Thyroid gland (tissue), 4 donors: ENCODE results near the gene PLEKHA3. TPM values are rescaled to one million over a fixed set of nuclear protein-coding genes. Genes with fewer than 3 reads are reported as not detected.
A peak's percentile ranks its signal among the peaks of the same experiment; 100 is the strongest.

Experiments used
- DNase-seq, 2 donors: peaks; one replicate each; pipeline ENCODE4 v3.0.0-alpha.2; 2019
- H3K27ac ChIP-seq, 3 donors: fragments of 200-600 bp; sonication (generic); 1 replicate in 2 of 3; 2 replicates in 1 of 3; pipeline ENCODE4 v1.5.1; 2016 to 2019; ENCODE audit warnings: mild to moderate bottlenecking in 1 of 3, moderate library complexity in 1 of 3
- H3K27me3 ChIP-seq: fragments of 200-600 bp; sonication (generic); one replicate; pipeline ENCODE4 v1.5.1; 2019
- H3K36me3 ChIP-seq, 2 donors: fragments of 200-600 bp; sonication (generic); one replicate each; pipeline ENCODE4 v1.5.1; 2016 to 2019
- H3K4me1 ChIP-seq, 2 donors: fragments of 200-600 bp; sonication (generic); one replicate each; pipeline ENCODE4 v1.5.1; 2017 to 2019
- H3K4me3 ChIP-seq, 3 donors: fragments of 200-600 bp; sonication (generic); replicated peaks in 1 of 3; 1 replicate in 2 of 3; 2 replicates in 1 of 3; pipeline ENCODE4 v1.5.1; 2016; ENCODE audit warnings: mild to moderate bottlenecking in 1 of 3
- H3K9me3 ChIP-seq: fragments of 200-600 bp; sonication (generic); one replicate; pipeline ENCODE4 v1.5.1; 2017
- POLR2A ChIP-seq, 2 donors: fragments of 450-650 bp; IDR thresholded peaks; one replicate each; pipeline ENCODE4 v1.6.1; 2017; ENCODE audit warnings: antibody characterized with exemption in 2 of 2, mild to moderate bottlenecking in 2 of 2, moderate library complexity in 1 of 2
- WGBS, 2 donors: methylation state at CpG; one replicate each; pipeline ENCODE4 v1.1.5; 2017; 5-methylcytosine and 5-hydroxymethylcytosine counted together
- intact Hi-C: fragments of 100-400 bp; cut with DNase I; formaldehyde crosslinking; loops from one replicate; pipeline ENCODE4 v1.15.1; 2023
- total RNA-seq, 4 donors: library from RNA; depleted of rRNA; stranded (reverse); fragments of >200 nt; gene quantifications; one replicate each; pipeline ENCODE4 v1.2.3, GENCODE V29; 2016
- TF ChIP-seq, protein P1 (sequence below), 6 experiments: fragments of 200-600 bp in 3 of 6; fragments of 450-650 bp in 3 of 6; sonication (generic) in 3 of 6; IDR thresholded peaks; one replicate each; pipeline ENCODE4 v1.5.1; 2016 to 2019; ENCODE audit warnings: antibody characterized with exemption in 6 of 6, mild to moderate bottlenecking in 2 of 6, inconsistent platforms in 1 of 6, moderate library complexity in 1 of 6

Gene PLEKHA3
- total RNA-seq, 4 donors from 2014 or later = 12.3 to 23.5 (median 15.6) TPM

DNA sequence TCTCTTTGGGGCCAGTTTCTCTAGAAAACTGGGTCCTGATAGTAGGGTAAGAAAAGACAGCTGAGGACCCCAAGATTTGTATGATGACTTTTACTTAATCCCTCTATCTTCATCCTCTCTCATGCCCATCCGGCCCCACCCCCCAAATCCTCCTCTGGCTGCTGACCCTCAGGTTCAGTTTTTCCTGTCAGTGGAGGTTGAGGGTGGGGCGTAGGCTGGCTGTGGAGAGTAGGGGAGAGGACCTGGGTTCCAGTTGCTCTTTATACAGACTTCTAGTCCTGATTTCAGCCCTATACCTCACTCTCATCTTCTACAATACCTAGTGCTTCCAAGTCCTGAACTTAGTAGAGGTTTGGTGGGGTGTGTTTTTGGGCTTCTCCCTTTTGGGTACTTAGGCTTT is 28.4 kb downstream of the PLEKHA3 start:
- TF ChIP-seq POLR2A (IDR thresholded peaks at IDR 0.05) = no peak
- TF ChIP-seq, protein P1, sequence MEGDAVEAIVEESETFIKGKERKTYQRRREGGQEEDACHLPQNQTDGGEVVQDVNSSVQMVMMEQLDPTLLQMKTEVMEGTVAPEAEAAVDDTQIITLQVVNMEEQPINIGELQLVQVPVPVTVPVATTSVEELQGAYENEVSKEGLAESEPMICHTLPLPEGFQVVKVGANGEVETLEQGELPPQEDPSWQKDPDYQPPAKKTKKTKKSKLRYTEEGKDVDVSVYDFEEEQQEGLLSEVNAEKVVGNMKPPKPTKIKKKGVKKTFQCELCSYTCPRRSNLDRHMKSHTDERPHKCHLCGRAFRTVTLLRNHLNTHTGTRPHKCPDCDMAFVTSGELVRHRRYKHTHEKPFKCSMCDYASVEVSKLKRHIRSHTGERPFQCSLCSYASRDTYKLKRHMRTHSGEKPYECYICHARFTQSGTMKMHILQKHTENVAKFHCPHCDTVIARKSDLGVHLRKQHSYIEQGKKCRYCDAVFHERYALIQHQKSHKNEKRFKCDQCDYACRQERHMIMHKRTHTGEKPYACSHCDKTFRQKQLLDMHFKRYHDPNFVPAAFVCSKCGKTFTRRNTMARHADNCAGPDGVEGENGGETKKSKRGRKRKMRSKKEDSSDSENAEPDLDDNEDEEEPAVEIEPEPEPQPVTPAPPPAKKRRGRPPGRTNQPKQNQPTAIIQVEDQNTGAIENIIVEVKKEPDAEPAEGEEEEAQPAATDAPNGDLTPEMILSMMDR (IDR thresholded peaks at IDR 0.05) = no peak
- 97% methylated on average over 2 of the region's 2 CpGs for WGBS, 2 donors
- Histone ChIP-seq H3K9me3 (no peaks in the 10 kb centered on the region), H3K36me3 (peaks cover 0 to 10% of the 10 kb centered on the region in 2 donors), H3K4me3 (no peak overlapping the region), H3K27ac (no peak overlapping the region), H3K27me3 (no peaks in the 10 kb centered on the region), H3K4me1 (no peaks in the 10 kb centered on the region)
- no peak for DNase-seq
- intact Hi-C loops = no loop called here

DNA sequence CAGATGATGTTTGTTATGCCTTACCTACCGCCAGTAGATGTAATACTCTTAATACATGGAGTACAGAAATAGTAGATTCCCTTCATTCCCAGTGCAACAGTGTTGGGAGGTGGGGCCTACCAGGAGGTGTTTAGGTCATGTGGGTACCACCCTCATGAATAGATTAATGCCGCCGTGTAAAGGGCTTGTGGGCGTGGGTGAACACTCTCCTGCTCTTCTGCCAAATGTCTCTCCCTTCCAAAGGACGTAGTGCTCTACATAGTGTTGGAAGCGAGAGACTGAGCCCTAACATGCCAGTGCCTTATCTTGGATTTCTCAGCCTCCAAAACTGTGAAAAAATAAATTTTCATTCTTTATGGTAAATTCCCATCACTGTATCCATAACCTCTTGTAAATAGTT is 30.1 kb downstream of the PLEKHA3 start:
- WGBS, 2 donors = 93 to 94% methylated on average over 6 of the region's 6 CpGs
- no peaks in the 10 kb centered on the region for H3K9me3 ChIP-seq
- H3K27me3 ChIP-seq = no peaks in the 10 kb centered on the region
- intact Hi-C loops = no loop called here
- no peak for DNase-seq
- no peaks in the 10 kb centered on the region for H3K4me1 ChIP-seq
- TF ChIP-seq, protein P1 (IDR thresholded peaks at IDR 0.05) = no peak
- no peak for TF ChIP-seq POLR2A (IDR thresholded peaks at IDR 0.05)
- H3K36me3 ChIP-seq = no peaks in the 10 kb centered on the region
- no peak overlapping the region for H3K4me3 ChIP-seq
- H3K27ac ChIP-seq = no peak overlapping the region

DNA sequence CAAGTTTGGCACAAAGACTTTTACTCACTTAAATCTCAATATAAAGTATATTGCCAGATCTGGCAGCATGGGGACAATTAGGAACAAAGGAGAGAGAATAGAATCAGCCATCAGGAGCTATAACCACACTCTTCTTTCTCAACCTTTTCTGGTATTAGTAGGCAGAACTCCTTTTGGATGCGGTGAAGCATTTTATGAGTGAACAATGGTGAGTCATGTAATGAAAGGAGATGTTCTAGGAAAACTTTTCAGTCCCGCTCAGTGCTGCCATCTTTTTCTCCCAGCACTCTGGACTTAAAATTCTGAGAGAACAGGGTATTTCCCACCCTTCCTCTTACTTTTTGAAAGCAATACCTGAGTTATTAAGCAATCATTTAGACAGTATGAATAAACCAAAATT is 32.2 kb downstream of the PLEKHA3 start:
- no peak overlapping the region for H3K27ac ChIP-seq
- DNase-seq = peak in 1 of 2 donors; percentile 9
- TF ChIP-seq, protein P1 (IDR thresholded peaks at IDR 0.05) = no peak
- no peak for TF ChIP-seq POLR2A (IDR thresholded peaks at IDR 0.05)
- no peaks in the 10 kb centered on the region for H3K9me3 ChIP-seq
- intact Hi-C loops = no loop called here
- H3K4me1 ChIP-seq = no peaks in the 10 kb centered on the region
- H3K4me3 ChIP-seq = no peak overlapping the region
- WGBS, 2 donors = 92 to 93% methylated on average over 2 of the region's 2 CpGs
- H3K36me3 ChIP-seq = no peaks in the 10 kb centered on the region
- H3K27me3 ChIP-seq = no peaks in the 10 kb centered on the region

DNA sequence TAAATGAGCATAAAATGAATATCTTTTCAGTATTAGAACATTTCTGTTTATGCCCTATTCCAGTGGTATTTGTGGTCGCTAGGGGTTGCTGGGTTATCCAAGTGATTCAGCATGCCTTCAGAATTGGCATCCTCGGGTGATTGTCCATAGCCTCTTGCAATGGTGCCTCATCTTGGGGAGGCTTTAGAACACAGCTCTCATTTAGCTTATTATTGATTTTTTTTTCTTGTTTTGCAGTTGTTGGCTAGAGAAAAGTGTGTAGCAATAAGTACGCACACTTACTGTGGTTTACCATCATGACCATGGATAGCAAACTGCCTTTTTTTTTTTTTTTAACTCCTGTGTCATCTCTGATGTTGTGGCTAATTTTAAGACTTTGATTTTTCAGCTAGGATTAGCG is 33.6 kb downstream of the PLEKHA3 start:
- intact Hi-C loops = no loop called here
- WGBS, 2 donors = 95 to 97% methylated on average over 4 of the region's 4 CpGs
- no peak for DNase-seq
- TF ChIP-seq, protein P1 (IDR thresholded peaks at IDR 0.05) = no peak
- no peak for TF ChIP-seq POLR2A (IDR thresholded peaks at IDR 0.05)
- H3K4me1 ChIP-seq = no peaks in the 10 kb centered on the region
- no peaks in the 10 kb centered on the region for H3K27me3 ChIP-seq
- no peak overlapping the region for H3K4me3 ChIP-seq
- no peaks in the 10 kb centered on the region for H3K36me3 ChIP-seq
- no peak overlapping the region for H3K27ac ChIP-seq
- no peaks in the 10 kb centered on the region for H3K9me3 ChIP-seq

DNA sequence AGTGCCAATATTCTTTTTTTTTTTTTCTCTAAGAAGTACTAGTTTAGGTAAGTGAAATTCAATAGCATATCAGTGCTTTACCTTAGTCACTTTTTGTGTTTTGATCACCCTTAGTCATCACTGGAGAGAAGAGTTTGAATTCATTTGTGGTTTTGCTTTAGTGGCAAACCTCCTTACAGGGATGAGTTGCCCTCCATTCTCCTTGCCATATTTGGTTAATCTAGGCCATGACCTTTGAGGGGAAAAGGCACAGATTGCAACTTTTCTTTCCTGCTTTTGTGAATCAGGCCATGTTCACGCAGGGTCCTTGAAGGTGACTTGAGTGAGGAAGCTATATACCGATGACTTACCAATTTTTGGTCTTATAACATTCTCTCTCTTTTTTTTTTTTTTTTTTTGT is 34.4 kb downstream of the PLEKHA3 start:
- Histone ChIP-seq H3K36me3 (no peaks in the 10 kb centered on the region), H3K27me3 (no peaks in the 10 kb centered on the region), H3K4me1 (no peaks in the 10 kb centered on the region), H3K9me3 (no peaks in the 10 kb centered on the region), H3K27ac (no peak overlapping the region), H3K4me3 (no peak overlapping the region)
- intact Hi-C loops = no loop called here
- no peak for DNase-seq
- 85 to 95% methylated on average over 2 of the region's 2 CpGs for WGBS, 2 donors
- TF ChIP-seq, protein P1 (IDR thresholded peaks at IDR 0.05) = no peak
- no peak for TF ChIP-seq POLR2A (IDR thresholded peaks at IDR 0.05)
